HCT116 (cell line): ENCODE results near the gene ACTRT2. TPM values are rescaled to one million over a fixed set of nuclear protein-coding genes. Genes with fewer than 3 reads are reported as not detected.

Source experiments
- ATAC-seq: fragments of 200-7000 bp; cut with Tn5 transposase; 2 replicates; pipeline ENCODE4 v1.9.1; 2020; ENCODE audit warnings: mild to moderate bottlenecking, moderate library complexity
- BruUV-seq: library from RNA; stranded (reverse); fragments of 400-500 nt; replicated peaks from 2 replicates; lab custom pipeline; 2021; lab: Mats Ljungman, UMichigan
- CTCF ChIA-PET: fragments of 300-600 bp; sonication (Branson Sonifier 250); formaldehyde crosslinking; loops from one replicate; lab custom pipeline; 2021; ENCODE audit warnings: antibody characterized with exemption; lab: Charles Lee
- POLR2A ChIA-PET: fragments of 300-600, 350-600 bp; sonication (Branson Sonifier 250); formaldehyde crosslinking; loops from one replicate; lab custom pipeline; 2021; ENCODE audit warnings: antibody characterized with exemption; lab: Charles Lee
- RAD21 ChIA-PET, 2 experiments: fragments of 300-600 bp; sonication (Branson Sonifier 250); formaldehyde crosslinking; loops; one replicate each; lab custom pipeline; 2023; ENCODE audit warnings: low total read pairs in 2 of 2; ENCODE audit not compliant: uncharacterized antibody in 2 of 2, unreplicated experiment in 2 of 2, low non-redundant PET in 1 of 2; lab: Charles Lee
- DNase-seq: peaks from one replicate; pipeline ENCODE4 v3.0.0-alpha.2; 2010; ENCODE audit warnings: low read depth, low spot score
- H2AFZ ChIP-seq: fragments of 200-600 bp; shearing (Covaris generic), sonication (generic); 2 replicates; pipeline ENCODE4 v1.6.1; 2017; ENCODE audit warnings: low read depth, mixed run types, mixed read lengths, antibody characterized with exemption, low read length; ENCODE audit not compliant: poor library complexity, severe bottlenecking
- H3K27ac ChIP-seq: 2 replicates; pipeline ENCODE4 v1.5.1; 2012; ENCODE audit warnings: low read depth, low read length
- H3K27me3 ChIP-seq: fragments of 200-600 bp; sonication (generic); 2 replicates; pipeline ENCODE4 v1.6.1; 2016; ENCODE audit warnings: mixed run types, low read length, mixed read lengths; ENCODE audit not compliant: insufficient read depth
- H3K36me3 ChIP-seq, 2 experiments: fragments of 200-500 bp in 1 of 2; fragments of 200-600 bp in 1 of 2; sonication (Bioruptor generic) in 1 of 2; sonication (generic) in 1 of 2; 2 replicates each; pipeline versions ENCODE4 v1.5.1 to v1.6.1; 2014 to 2016; ENCODE audit warnings: low read length in 2 of 2, inconsistent platforms in 1 of 2, mixed read lengths in 1 of 2, mixed run types in 1 of 2; ENCODE audit not compliant: insufficient read depth in 2 of 2, control insufficient read depth in 1 of 2
- H3K4me1 ChIP-seq, 2 experiments: fragments of 200-600 bp in 1 of 2; sonication (generic) in 1 of 2; 2 replicates each; pipeline versions ENCODE4 v1.5.1 to v1.6.1; 2012 to 2017; ENCODE audit warnings: low read length in 2 of 2, inconsistent platforms in 1 of 2, mild to moderate bottlenecking in 1 of 2, mixed read lengths in 1 of 2, mixed run types in 1 of 2, moderate library complexity in 1 of 2; ENCODE audit not compliant: insufficient read depth in 2 of 2, control insufficient read depth in 1 of 2
- H3K4me2 ChIP-seq: fragments of 200-600 bp; sonication (generic); 2 replicates; pipeline ENCODE4 v1.6.1; 2017; ENCODE audit warnings: mixed run types, low read length, mixed read lengths
- H3K4me3 ChIP-seq, 2 experiments: fragments of 200-600 bp in 1 of 2; sonication (generic) in 1 of 2; replicated peaks in 1 of 2; 2 replicates each; pipeline ENCODE4 v1.5.1; 2011 to 2016; ENCODE audit warnings: low read length in 2 of 2, control low read depth in 1 of 2, low read depth in 1 of 2, mild to moderate bottlenecking in 1 of 2, mixed read lengths in 1 of 2, mixed run types in 1 of 2
- H3K79me2 ChIP-seq: fragments of 200-600 bp; sonication (generic); 2 replicates; pipeline ENCODE4 v1.6.1; 2017; ENCODE audit warnings: mild to moderate bottlenecking, mixed run types, low read length, moderate library complexity, mixed read lengths; ENCODE audit not compliant: insufficient read depth
- H3K9ac ChIP-seq: fragments of 200-600 bp; sonication (generic); 2 replicates; pipeline ENCODE4 v1.6.1; 2016; ENCODE audit warnings: low read length, mixed read lengths
- H3K9me2 ChIP-seq: fragments of 200-600 bp; sonication (generic), shearing (Covaris generic); 2 replicates; pipeline ENCODE4 v1.6.1; 2017; ENCODE audit warnings: mixed run types, mild to moderate bottlenecking, moderate library complexity; ENCODE audit not compliant: insufficient read depth
- H3K9me3 ChIP-seq, 2 experiments: fragments of 200-500 bp in 1 of 2; fragments of 200-600 bp in 1 of 2; sonication (Bioruptor generic) in 1 of 2; sonication (generic) in 1 of 2; 2 replicates each; pipeline ENCODE4 v1.6.1; 2014 to 2017; ENCODE audit warnings: low read length in 2 of 2, mixed read lengths in 2 of 2, inconsistent platforms in 1 of 2, low read depth in 1 of 2, mild to moderate bottlenecking in 1 of 2, mixed run types in 1 of 2, moderate library complexity in 1 of 2; ENCODE audit not compliant: control insufficient read depth in 1 of 2, insufficient read depth in 1 of 2
- H4K20me1 ChIP-seq: fragments of 200-600 bp; sonication (generic), shearing (Covaris generic); 2 replicates; pipeline ENCODE4 v1.6.1; 2017; ENCODE audit warnings: mixed run types, mild to moderate bottlenecking, moderate library complexity; ENCODE audit not compliant: insufficient read depth
- ATF3 ChIP-seq: IDR thresholded peaks from 2 replicates; pipeline ENCODE4 v1.6.1; 2012
- CBX3 ChIP-seq: IDR thresholded peaks from 2 replicates; pipeline ENCODE4 v1.6.1; 2012; ENCODE audit warnings: low read depth
- CEBPB ChIP-seq: IDR thresholded peaks from 2 replicates; pipeline ENCODE4 v1.6.1; 2012; ENCODE audit warnings: low read depth
- EGR1 ChIP-seq: IDR thresholded peaks from 2 replicates; pipeline ENCODE4 v1.6.1; 2012; ENCODE audit warnings: low read depth
- ELF1 ChIP-seq: IDR thresholded peaks from 2 replicates; pipeline ENCODE4 v1.6.1; 2012; ENCODE audit warnings: low read depth, borderline replicate concordance
- EZH2 ChIP-seq: fragments of 200-600 bp; sonication (generic); IDR thresholded peaks from 2 replicates; pipeline ENCODE4 v1.6.1; 2017; ENCODE audit warnings: antibody characterized with exemption, mixed run types
- POLR2A ChIP-seq: IDR thresholded peaks from 2 replicates; pipeline ENCODE4 v1.7.0; 2011; ENCODE audit warnings: borderline replicate concordance; ENCODE audit not compliant: insufficient read depth, insufficient read length; ENCODE audit errors: extremely low read depth
- POLR2AphosphoS5 ChIP-seq: IDR thresholded peaks from 2 replicates; pipeline ENCODE4 v1.6.1; 2011; ENCODE audit warnings: mild to moderate bottlenecking, low read depth, low read length, moderate library complexity
- SIN3A ChIP-seq: IDR thresholded peaks from 2 replicates; pipeline ENCODE4 v1.6.1; 2012; ENCODE audit warnings: low read depth
- SP1 ChIP-seq: IDR thresholded peaks from 2 replicates; pipeline ENCODE4 v1.6.1; 2012; ENCODE audit warnings: low read depth
- SRF ChIP-seq: IDR thresholded peaks from 2 replicates; pipeline ENCODE4 v1.6.1; 2012; ENCODE audit warnings: low read depth
- TCF7L2 ChIP-seq: IDR thresholded peaks from 2 replicates; pipeline ENCODE4 v1.7.0; 2011; ENCODE audit warnings: borderline replicate concordance, inconsistent platforms; ENCODE audit not compliant: insufficient read depth, insufficient read length; ENCODE audit errors: extremely low read depth
- YY1 ChIP-seq: IDR thresholded peaks from 2 replicates; pipeline ENCODE4 v1.6.1; 2011; ENCODE audit warnings: low read length, low read depth, moderate library complexity, mild to moderate bottlenecking; ENCODE audit not compliant: insufficient replicate concordance; ENCODE audit errors: extremely low read depth
- ZFX ChIP-seq: fragments of 450-650 bp; IDR thresholded peaks from 2 replicates; pipeline ENCODE4 v1.6.1; 2017
- ZNF274 ChIP-seq: fragments of 200-500 bp; sonication (Bioruptor generic); IDR thresholded peaks from 2 replicates; pipeline ENCODE4 v1.6.1; 2014; ENCODE audit warnings: mild to moderate bottlenecking, low read depth, low read length, inconsistent platforms
- intact Hi-C: fragments of 100-400 bp; cut with micrococcal nuclease; formaldehyde crosslinking; loops from 2 replicates; pipeline ENCODE4 v1.10.0; 2022
- total RNA-seq: library from RNA; stranded (reverse); gene quantifications from one replicate; pipeline ENCODE4 v1.2.1, GENCODE V29; 2021; ENCODE audit not compliant: unreplicated experiment
- TF ChIP-seq, protein P1 (sequence below): IDR thresholded peaks from 2 replicates; pipeline ENCODE4 v1.6.1; 2012
- TF ChIP-seq, protein P2 (sequence below), 3 experiments: fragments of 200-600 bp in 1 of 3; sonication (generic) in 1 of 3; IDR thresholded peaks in 2 of 3; conservative IDR thresholded peaks in 1 of 3; 2 replicates each; pipeline ENCODE4 v1.5.1; 2012 to 2017; ENCODE audit warnings: low read depth in 2 of 3, low read length in 2 of 3, antibody characterized with exemption in 1 of 3, borderline replicate concordance in 1 of 3, control low read depth in 1 of 3, mild to moderate bottlenecking in 1 of 3, mixed read lengths in 1 of 3, mixed run types in 1 of 3, moderate library complexity in 1 of 3; ENCODE audit not compliant: insufficient read depth in 1 of 3
- TF ChIP-seq, protein P3 (sequence below): IDR thresholded peaks from 2 replicates; pipeline ENCODE4 v1.6.1; 2011; ENCODE audit warnings: mild to moderate bottlenecking, low read length, moderate library complexity; ENCODE audit not compliant: insufficient replicate concordance; ENCODE audit errors: extremely low read depth

The ACTRT2 gene
- total RNA-seq, 1 experiment from 2014 or later = not detected

DNA sequence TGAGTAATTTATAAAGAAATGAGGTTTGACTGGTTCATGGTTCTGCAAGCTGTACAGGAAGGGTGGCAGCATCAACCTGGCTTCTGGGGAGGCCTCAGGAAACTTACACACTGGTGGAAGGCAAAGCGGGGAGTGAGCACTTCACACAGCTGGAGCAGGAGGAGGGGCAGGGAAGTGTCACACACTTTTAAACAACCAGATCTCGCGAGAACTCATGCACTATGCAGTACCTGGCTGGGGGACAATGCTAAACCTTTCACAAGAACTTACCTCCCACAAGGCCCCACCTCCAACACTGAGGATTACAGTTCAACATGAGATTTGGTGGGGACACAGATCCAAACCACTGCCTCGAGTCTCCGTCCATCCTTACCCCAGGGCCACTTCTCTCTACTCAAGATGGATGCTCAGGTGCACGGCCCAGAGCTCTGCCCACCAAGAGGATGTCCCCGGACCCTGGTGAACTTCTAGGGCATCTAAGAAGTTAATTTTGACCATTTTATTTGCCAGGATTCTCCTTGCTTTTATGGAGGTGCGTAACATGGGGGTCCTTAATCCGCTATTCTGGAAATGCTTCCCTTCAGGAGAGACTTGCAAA is 22.7 kb upstream of the ACTRT2 start:
- CTCF ChIA-PET = no interaction called here
- POLR2A ChIA-PET = no interaction called here
- Histone ChIP-seq H3K4me3 (no peak overlapping the region), H3K27me3 (peaks cover 32% of the 10 kb centered on the region), H3K4me2 (0 out of 2 replicates have a peak overlapping the region, but pooled peaks have one; percentile 5), H2AFZ (no peak overlapping the region), H3K9me2 (no peaks in the 10 kb centered on the region), H3K36me3 (no peaks in the 10 kb centered on the region), H3K79me2 (no peaks in the 10 kb centered on the region), H4K20me1 (no peaks in the 10 kb centered on the region), H3K27ac (no peak overlapping the region), H3K9me3 (peaks cover 0 to 16% of the 10 kb centered on the region in 2 experiments; a peak in 2 of 4 replicates), H3K4me1 (no peaks in the 10 kb centered on the region), H3K9ac (no peak overlapping the region)
- RAD21 ChIA-PET = no interaction called here
- no TSS peak for BruUV-seq
- ATAC-seq = no peak
- DNase-seq = no peak
- intact Hi-C loops = no loop called here
- TF ChIP-seq SIN3A (no peak), POLR2A (no peak), ELF1 (no peak), ATF3 (no peak)

GRCh38 chr1:2999138-2999537 is 22.1 kb upstream of the ACTRT2 start:
- POLR2A ChIA-PET = no interaction called here
- intact Hi-C loops = no loop called here
- H3K27ac ChIP-seq = no peak overlapping the region
- CTCF ChIA-PET = no interaction called here
- no peaks in the 10 kb centered on the region for H3K36me3 ChIP-seq
- no peaks in the 10 kb centered on the region for H3K4me1 ChIP-seq
- no peak overlapping the region for H2AFZ ChIP-seq
- H3K9me3 ChIP-seq = peaks cover 0 to 11% of the 10 kb centered on the region in 2 experiments; a peak in 2 of 4 replicates
- H3K27me3 ChIP-seq = peaks cover 32% of the 10 kb centered on the region
- ATAC-seq (no peak), DNase-seq (no peak)
- H3K79me2 ChIP-seq = no peaks in the 10 kb centered on the region
- RAD21 ChIA-PET = no interaction called here
- H3K9me2 ChIP-seq = no peaks in the 10 kb centered on the region
- H3K4me3 ChIP-seq = no peak overlapping the region
- H3K4me2 ChIP-seq = no peak overlapping the region
- H3K9ac ChIP-seq = no peak overlapping the region
- no TSS peak for BruUV-seq
- H4K20me1 ChIP-seq = no peaks in the 10 kb centered on the region
- TF ChIP-seq, protein P1, sequence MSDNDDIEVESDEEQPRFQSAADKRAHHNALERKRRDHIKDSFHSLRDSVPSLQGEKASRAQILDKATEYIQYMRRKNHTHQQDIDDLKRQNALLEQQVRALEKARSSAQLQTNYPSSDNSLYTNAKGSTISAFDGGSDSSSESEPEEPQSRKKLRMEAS = no peak
- TF ChIP-seq POLR2AphosphoS5 = no peak
- TF ChIP-seq, protein P2, sequence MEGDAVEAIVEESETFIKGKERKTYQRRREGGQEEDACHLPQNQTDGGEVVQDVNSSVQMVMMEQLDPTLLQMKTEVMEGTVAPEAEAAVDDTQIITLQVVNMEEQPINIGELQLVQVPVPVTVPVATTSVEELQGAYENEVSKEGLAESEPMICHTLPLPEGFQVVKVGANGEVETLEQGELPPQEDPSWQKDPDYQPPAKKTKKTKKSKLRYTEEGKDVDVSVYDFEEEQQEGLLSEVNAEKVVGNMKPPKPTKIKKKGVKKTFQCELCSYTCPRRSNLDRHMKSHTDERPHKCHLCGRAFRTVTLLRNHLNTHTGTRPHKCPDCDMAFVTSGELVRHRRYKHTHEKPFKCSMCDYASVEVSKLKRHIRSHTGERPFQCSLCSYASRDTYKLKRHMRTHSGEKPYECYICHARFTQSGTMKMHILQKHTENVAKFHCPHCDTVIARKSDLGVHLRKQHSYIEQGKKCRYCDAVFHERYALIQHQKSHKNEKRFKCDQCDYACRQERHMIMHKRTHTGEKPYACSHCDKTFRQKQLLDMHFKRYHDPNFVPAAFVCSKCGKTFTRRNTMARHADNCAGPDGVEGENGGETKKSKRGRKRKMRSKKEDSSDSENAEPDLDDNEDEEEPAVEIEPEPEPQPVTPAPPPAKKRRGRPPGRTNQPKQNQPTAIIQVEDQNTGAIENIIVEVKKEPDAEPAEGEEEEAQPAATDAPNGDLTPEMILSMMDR (IDR thresholded peaks at IDR 0.05 in 2 of 3, conservative IDR thresholded peaks at IDR 0.05 in 1 of 3; ENCODE audit: borderline replicate concordance in 1 of 3, insufficient read depth in 1 of 3, low read depth in 2 of 3, low read length in 2 of 3) = no peak
- TF ChIP-seq SP1 = no peak
- TF ChIP-seq ZFX = no peak
- no peak for TF ChIP-seq YY1
- TF ChIP-seq TCF7L2 = no peak
- no peak for TF ChIP-seq CBX3
- TF ChIP-seq EGR1 = no peak
- no peak for TF ChIP-seq SIN3A
- TF ChIP-seq ZNF274 = no peak
- TF ChIP-seq CEBPB = no peak
- TF ChIP-seq, protein P3, sequence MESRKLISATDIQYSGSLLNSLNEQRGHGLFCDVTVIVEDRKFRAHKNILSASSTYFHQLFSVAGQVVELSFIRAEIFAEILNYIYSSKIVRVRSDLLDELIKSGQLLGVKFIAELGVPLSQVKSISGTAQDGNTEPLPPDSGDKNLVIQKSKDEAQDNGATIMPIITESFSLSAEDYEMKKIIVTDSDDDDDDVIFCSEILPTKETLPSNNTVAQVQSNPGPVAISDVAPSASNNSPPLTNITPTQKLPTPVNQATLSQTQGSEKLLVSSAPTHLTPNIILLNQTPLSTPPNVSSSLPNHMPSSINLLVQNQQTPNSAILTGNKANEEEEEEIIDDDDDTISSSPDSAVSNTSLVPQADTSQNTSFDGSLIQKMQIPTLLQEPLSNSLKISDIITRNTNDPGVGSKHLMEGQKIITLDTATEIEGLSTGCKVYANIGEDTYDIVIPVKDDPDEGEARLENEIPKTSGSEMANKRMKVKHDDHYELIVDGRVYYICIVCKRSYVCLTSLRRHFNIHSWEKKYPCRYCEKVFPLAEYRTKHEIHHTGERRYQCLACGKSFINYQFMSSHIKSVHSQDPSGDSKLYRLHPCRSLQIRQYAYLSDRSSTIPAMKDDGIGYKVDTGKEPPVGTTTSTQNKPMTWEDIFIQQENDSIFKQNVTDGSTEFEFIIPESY = no peak
- no peak for TF ChIP-seq SRF
- TF ChIP-seq EZH2 = no peak
